Measurements from ENCODE around the gene MRPL1. TPM values are rescaled to one million over a fixed set of nuclear protein-coding genes. Genes with fewer than 3 reads are reported as not detected.

MRPL1 gene
- total RNA-seq, 1 donor from 2014 or later: 28.2 TPM

- Mint-ChIP-seq H3K4me1 (ENCODE audit: unreplicated experiment) (peaks cover 15% of the 10 kb centered on the region), H3K9me3 (ENCODE audit: unreplicated experiment) (no peaks in the 10 kb centered on the region), H3K36me3 (ENCODE audit: low read depth, unreplicated experiment) (peaks cover 8% of the 10 kb centered on the region), H3K4me3 (ENCODE audit: unreplicated experiment) (no peak overlapping the region), H3K27me3 (ENCODE audit: unreplicated experiment) (no peaks in the 10 kb centered on the region), H3K27ac (ENCODE audit: unreplicated experiment) (peak overlapping the region; percentile 95)
- TF ChIP-seq, protein P1, sequence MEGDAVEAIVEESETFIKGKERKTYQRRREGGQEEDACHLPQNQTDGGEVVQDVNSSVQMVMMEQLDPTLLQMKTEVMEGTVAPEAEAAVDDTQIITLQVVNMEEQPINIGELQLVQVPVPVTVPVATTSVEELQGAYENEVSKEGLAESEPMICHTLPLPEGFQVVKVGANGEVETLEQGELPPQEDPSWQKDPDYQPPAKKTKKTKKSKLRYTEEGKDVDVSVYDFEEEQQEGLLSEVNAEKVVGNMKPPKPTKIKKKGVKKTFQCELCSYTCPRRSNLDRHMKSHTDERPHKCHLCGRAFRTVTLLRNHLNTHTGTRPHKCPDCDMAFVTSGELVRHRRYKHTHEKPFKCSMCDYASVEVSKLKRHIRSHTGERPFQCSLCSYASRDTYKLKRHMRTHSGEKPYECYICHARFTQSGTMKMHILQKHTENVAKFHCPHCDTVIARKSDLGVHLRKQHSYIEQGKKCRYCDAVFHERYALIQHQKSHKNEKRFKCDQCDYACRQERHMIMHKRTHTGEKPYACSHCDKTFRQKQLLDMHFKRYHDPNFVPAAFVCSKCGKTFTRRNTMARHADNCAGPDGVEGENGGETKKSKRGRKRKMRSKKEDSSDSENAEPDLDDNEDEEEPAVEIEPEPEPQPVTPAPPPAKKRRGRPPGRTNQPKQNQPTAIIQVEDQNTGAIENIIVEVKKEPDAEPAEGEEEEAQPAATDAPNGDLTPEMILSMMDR (IDR thresholded peaks at IDR 0.05; ENCODE audit: unreplicated experiment): no peak
- no peak for DNase-seq (ENCODE audit: low spot score)
Observed at GRCh38 chr4:77877167-77877566, 14.5 kb downstream of the MRPL1 start.

- H3K27ac Mint-ChIP-seq (ENCODE audit: unreplicated experiment): peak overlapping the region; percentile 95
- H3K4me1 Mint-ChIP-seq (ENCODE audit: unreplicated experiment): peaks cover 15% of the 10 kb centered on the region
- DNase-seq (ENCODE audit: low spot score): peak; percentile 11
- TF ChIP-seq, protein P1 (IDR thresholded peaks at IDR 0.05; ENCODE audit: unreplicated experiment): no peak
- no peaks in the 10 kb centered on the region for H3K9me3 Mint-ChIP-seq (ENCODE audit: unreplicated experiment)
- H3K36me3 Mint-ChIP-seq (ENCODE audit: low read depth, unreplicated experiment): peaks cover 12% of the 10 kb centered on the region
- H3K27me3 Mint-ChIP-seq (ENCODE audit: unreplicated experiment): no peaks in the 10 kb centered on the region
- H3K4me3 Mint-ChIP-seq (ENCODE audit: unreplicated experiment): peak overlapping the region; percentile 47
Observed at GRCh38 chr4:77877771-77878565, 15.3 kb downstream of the MRPL1 start.

- Mint-ChIP-seq H3K27ac (ENCODE audit: unreplicated experiment) (no peak overlapping the region), H3K27me3 (ENCODE audit: unreplicated experiment) (no peaks in the 10 kb centered on the region), H3K4me3 (ENCODE audit: unreplicated experiment) (no peak overlapping the region), H3K36me3 (ENCODE audit: low read depth, unreplicated experiment) (peaks cover 13% of the 10 kb centered on the region), H3K9me3 (ENCODE audit: unreplicated experiment) (no peaks in the 10 kb centered on the region), H3K4me1 (ENCODE audit: unreplicated experiment) (peaks cover 15% of the 10 kb centered on the region)
- no peak for DNase-seq (ENCODE audit: low spot score)
- TF ChIP-seq, protein P1 (IDR thresholded peaks at IDR 0.05; ENCODE audit: unreplicated experiment): no peak
Observed at GRCh38 chr4:77880784-77881183, 18.2 kb downstream of the MRPL1 start.

- peaks cover 13% of the 10 kb centered on the region for H3K36me3 Mint-ChIP-seq (ENCODE audit: low read depth, unreplicated experiment)
- peaks cover 15% of the 10 kb centered on the region for H3K4me1 Mint-ChIP-seq (ENCODE audit: unreplicated experiment)
- TF ChIP-seq, protein P1 (IDR thresholded peaks at IDR 0.05; ENCODE audit: unreplicated experiment): no peak
- no peak for DNase-seq (ENCODE audit: low spot score)
- no peaks in the 10 kb centered on the region for H3K9me3 Mint-ChIP-seq (ENCODE audit: unreplicated experiment)
- no peak overlapping the region for H3K27ac Mint-ChIP-seq (ENCODE audit: unreplicated experiment)
- no peaks in the 10 kb centered on the region for H3K27me3 Mint-ChIP-seq (ENCODE audit: unreplicated experiment)
- H3K4me3 Mint-ChIP-seq (ENCODE audit: unreplicated experiment): no peak overlapping the region
Observed at GRCh38 chr4:77881460-77882295, 19.0 kb downstream of the MRPL1 start.
